ENCODE data around the gene PRRC2B.
"Not testable (repeated sequence)": the region's sequence is repeated elsewhere in the genome, so short reads cannot be mapped to it uniquely, and the experiment has no call there.

PRRC2B gene

GRCh38 chr9:131539223-131539923 lies 145.5 kb downstream of the PRRC2B start:
- no peak for DNase-seq

- DNase-seq, result no peak
Observed at GRCh38 chr9:131543141-131543540, 149.3 kb downstream of the PRRC2B start.

DNA sequence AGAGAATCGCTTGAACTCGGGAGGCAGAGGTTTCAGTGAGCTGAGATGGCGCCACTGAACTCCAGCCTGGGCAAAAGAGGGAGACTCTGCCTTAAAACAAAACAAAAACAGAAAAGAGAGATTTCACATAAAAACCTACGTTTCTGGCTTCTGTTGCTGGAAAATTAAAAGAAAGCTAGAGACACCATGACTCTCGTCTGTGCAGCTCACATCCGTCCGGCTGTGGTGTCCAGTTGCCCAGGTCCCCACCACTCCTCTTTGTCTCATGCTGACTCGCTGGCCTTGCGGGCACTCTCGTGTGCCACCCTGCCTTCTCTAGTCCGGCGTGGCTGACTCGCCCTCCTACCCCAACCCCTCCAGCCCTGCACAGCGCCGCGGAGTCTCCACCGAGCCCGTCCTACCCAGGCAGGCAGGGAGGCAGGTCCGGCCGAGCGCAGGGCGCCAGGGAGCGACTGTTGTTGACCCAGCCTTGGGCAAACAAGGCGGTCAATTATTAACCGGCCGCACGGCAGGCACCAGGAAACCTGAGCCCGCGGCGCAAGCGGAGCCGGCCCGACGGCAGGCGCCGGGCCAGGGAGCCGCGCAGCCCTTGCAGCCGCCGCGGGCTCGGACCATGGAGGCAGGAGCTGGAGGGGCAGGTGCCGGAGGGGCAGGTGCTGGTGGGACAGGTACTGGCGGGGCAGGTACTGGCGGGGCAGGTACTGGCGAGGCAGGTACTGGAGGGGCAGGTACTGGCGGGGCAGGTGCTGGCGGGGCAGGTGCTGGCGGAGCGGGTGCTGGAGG lies 151.3 kb downstream of the PRRC2B start, which contains the start of gene PRRT1B:
TSS of gene PRRT1B (plus strand) at position 521 of the 783 bp plus-strand sequence. CDS start at position 614, 93 bp downstream.
- DNase-seq, result peak; percentile 79

DNA sequence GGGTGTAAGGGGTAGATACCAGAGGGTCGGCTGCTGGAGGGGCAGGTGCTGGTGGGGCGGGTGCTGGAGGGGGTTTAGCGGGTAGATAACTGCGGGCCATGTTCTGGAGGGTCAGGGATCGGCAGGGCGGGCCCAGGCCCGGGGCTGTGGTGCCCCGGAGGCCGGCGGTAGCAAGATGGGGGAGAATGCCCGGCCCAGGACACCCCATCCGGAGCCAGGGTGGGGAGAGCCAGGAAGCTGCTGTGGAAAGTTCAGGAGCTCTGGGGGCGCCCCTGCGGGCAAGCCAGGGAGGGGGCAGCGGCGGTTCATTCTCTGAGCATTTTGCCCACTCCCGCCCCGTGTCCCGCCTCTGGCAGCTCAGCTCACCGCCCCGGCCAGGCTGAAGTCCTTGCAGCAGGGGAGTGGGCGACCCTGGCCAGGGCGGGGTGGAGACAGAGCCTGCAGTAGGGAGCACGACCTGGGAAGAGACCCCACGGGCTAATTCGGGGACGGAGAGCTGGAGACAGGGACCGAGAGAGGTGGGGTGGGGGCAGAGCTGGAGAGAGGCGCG lies 152.0 kb downstream of the PRRC2B start:
- DNase-seq, result peak; percentile 70

DNA sequence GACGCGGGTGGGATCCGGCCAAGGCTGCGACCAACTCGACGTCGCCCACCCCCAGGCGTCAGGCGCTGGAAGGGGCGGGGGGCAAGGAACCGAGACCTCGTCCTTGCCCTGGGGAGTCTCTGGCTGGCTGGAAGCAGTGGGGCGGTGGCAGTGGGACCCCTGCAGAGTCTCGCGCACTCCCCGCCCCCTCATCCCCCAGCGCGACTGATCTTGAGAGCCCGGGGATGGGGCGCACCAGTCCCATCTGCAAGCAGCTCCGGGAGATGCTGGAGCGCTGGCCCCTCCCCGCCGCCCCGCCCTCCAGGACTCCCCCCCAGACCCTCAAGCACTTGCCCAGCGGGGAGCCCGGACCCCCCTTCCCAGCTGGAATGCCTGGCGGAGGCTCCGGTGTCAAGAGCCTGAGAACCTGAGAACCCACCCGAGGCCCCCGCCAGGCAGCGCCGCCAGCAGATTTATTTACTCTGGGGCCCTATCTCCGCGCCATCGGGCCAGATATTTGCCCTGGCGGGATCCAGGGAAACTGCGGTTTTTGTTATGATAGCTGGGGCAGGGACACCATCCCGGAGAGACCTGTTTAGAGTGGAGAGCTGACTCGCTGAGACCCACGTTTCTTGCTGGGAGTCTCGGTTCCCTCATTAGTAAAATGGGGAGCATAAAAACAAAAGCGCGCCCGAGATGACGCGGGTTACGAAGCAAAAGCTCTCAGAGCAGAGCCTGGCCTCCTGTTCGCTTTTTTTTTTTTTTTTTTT lies 152.6 kb downstream of the PRRC2B start:
- peak; percentile 58 for DNase-seq

- DNase-seq, result not testable (repeated sequence)
Observed at GRCh38 chr9:131549186-131549585, 155.3 kb downstream of the PRRC2B start.

Measured in right kidney (tissue), 1 donor.